Measurements from ENCODE around the gene SLC24A3.

SLC24A3 gene

DNA sequence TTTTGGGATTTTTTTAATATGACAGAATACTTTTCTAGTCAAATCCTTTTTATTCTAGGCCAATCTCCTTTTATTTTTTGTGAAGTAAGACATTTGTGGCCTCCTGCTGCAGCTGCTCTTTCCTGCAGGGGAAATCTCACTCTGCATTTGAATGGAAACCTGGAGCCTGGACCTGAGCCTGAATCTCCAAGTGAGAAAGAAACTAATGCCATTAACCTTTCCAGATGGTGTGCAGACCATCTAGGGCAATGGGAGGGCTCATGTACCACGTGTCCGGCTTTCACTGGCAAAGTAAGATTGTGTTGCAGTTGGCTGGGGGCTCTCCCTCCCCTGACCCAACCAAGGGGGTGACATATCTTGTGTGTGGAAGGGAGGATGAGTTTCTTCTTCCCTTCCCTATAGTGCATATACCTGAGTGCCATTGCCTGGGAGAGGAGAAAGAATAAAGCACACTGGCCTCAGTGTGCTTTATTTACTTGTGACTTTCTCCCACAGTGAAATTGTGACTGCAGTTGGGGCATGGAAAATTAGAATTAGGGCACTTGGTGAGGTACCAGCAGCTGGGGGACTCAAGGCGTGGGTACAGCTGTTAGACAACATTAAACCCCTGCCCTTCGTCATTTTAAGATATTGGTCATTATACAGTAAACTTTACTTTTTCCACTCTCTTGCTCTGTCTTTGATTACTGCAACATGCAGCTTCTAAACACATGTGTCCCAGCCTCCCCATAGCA is 385.8 kb downstream of the SLC24A3 start:
- DNase-seq (ENCODE audit: low read depth), result no peak

DNA sequence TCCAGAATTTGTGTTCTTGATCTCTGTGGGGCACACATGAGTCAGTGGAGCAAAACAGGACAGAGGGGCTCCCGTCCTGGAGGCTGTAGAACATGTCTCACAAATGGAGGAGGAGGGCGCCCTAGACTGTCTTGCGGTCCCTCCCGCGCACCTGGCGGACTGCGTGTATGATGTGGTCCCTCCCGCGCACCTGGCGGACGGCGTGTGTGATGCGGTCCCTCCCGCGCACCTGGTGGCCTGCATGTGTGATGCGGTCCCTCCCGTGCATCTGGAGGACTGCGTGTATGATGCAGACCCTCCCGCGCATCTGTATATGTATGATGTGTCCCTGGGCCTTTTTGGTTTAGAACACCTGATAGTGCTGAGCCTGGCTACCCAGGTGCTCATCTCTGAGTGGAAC is 386.8 kb downstream of the SLC24A3 start:
- no peak for DNase-seq (ENCODE audit: low read depth)

DNA sequence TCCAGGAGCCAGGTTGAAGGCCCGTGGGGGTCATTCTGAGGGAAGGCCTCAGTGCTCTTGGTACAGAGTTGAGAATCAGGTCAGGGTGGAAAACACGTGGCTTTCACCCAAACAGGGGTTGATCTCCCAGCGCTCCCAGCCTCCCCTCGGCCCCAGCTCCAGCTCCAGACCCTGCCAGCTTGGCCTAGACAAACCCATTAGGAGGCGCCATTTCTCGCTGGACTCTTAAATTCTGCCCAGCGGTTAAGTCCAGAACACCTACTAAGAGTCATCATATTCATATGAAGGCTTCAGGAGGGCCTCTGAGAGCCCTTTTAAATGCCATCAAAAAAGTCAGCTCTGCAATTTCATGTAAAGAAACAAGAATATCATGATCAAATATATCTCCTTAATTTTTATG is 387.6 kb downstream of the SLC24A3 start:
- no peak for DNase-seq (ENCODE audit: low read depth)

DNA sequence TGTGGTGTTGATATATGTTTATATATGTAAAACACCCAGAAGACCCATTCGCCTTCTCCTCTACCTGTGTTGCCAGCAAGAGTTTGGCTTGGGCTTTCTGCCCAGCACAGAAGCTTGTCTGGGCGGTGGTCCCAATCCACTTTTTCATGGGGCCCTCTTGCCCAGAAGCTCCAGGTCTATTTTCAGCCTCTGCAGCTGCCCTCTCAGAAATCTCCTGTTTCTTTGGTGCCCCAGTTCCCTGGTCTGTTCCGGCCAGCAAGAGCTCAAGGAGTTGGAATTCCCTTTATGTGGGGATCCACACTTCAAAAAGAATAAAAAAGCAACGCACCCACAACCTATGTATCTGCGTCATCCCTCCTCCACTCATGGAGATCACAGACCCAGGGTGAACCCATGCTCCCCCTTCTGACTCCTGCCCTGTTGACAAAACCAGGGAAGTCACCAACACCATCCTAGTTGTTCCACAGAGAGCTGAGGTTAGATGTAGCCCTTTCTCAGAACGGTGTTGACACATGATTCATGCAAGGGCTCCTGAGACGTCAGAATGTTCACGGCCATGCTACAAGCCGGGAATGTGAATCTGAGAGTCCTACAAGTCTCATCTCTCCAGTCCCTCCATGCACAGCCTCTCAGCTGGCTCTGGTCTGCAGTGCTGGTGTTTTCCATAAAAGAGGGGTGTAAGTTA is 388.8 kb downstream of the SLC24A3 start:
- DNase-seq (ENCODE audit: low read depth), result no peak

DNA sequence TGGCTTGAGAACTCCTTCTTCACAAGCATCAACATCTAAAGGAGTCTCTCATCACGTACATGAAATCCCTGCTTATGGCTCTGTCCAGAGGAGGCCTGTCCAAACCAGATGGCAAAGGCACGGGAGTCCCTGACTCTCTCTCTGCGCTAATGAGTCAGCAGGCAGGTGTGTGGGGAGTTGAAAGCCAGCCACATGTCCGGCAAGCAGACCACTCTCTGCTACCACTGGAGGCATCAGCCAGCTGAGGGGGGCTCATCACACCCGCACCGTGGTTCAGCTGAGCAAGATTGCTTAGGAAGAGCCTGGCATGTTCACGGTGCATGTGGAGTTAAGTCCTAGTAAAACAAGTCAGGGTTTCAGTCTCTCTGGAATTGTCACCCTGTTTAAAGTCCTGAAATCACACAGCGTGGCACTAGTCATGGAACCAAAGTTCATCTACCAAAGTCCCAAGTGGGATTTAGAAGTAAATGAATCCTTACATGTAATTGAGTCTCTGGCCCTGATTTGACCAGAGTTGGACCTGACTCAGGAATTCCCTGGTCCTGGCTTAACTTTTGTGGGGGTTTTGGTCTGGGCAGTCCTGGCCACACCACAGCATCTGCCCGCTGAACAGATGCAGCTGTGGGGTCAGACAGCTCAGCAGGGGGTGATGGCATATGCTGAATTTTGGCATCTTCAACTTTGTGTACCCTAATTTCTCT is 390.4 kb downstream of the SLC24A3 start:
- DNase-seq (ENCODE audit: low read depth), result no peak

DNA sequence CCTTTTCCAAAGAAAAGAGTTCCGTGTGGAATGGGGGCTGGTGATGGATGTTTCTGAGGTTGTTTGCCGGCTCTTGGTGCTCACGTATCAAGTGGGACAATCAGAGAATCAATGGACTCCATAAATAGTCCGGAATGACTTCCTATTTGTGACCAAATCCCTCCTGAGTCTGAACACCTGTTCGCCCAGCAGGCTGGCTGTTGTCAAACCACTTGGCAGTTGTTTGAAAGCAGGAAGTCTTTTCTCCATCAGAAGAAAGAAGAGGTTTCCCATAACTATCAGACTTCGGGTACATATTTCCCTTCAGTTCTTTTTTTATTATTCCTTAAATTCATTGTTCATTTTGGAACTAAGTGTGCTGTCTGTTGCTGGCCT is 390.9 kb downstream of the SLC24A3 start:
- no peak for DNase-seq (ENCODE audit: low read depth)

DNA sequence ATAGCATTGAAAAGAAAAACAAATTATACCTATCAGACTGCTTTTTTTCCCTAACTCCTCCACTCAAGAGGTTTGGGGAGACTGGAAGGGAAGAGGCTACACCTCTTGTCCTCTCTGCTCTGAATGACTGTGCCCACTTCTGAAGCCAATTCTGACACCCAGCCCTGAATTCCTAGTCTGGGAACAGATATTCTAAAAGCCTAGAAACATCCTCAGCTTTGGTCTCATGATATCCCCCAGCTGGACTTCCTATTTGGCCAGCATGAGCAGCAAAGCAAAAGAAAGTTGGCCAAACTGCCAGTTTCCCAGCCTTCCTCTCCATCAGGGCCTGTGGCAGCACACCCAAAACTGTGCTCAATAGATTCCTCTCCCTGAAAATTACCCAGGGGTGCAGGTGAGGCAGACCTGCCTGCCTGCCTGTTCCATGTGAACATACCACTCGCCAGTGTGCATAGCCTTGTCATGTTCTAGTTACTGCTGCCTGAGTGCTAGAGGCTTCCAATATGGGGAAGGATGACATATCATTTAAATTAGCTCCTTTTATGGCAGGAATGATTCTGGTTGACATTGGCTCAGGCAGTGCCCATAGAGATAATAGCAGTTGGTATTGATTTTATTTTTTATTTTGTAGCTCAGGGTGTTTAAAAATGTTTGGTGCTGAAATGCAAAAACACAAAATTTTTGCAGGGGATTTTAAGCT is 393.5 kb downstream of the SLC24A3 start:
- DNase-seq (ENCODE audit: low read depth), result no peak

DNA sequence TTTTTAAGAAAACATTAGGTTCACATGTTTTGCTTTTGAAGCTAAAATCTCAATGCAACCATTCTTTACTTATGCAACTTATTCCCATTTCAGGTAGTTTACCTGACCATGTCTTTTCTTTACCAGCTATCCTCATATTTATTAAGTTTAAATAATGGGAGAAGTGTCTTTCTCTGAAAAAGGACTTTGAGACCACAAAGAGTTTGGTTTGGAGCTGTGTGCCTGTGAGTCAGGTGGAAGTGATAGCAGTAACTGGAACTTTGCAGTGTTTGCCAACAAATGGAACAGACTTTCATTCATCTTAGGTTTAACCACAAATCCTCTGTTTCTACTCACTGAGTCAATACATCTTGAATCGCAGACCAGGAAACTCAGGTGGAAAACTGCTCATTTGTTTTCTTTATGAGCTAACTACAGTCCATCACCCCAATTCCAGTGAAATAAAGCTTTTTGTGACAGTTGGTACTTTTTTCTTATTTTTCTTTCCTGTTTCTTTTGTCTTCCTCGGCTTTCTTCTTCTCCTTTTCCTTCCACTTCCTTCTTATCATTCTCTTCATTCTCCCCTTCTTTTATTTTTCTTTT is 397.3 kb downstream of the SLC24A3 start:
- no peak for DNase-seq (ENCODE audit: low read depth)

DNA sequence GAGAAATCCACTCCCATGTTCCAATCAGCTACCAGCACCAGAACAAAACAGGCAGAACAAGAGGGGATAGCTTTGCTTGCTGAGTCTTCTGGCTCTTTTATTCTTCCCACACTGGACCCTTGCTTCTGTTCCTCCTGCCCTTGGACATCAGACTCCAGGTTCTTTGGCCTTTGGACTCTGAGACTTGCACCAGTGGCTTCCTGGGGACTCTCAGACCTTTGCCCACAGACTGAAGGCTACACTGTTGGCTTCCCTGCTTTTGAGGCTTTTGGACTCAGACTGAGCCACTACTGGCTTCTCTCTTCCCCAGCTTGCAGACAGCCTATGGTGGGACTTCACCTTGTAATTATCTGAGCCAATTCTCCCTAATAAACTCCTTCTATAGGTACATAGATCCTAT is 403.2 kb downstream of the SLC24A3 start:
- DNase-seq (ENCODE audit: low read depth), result no peak

DNA sequence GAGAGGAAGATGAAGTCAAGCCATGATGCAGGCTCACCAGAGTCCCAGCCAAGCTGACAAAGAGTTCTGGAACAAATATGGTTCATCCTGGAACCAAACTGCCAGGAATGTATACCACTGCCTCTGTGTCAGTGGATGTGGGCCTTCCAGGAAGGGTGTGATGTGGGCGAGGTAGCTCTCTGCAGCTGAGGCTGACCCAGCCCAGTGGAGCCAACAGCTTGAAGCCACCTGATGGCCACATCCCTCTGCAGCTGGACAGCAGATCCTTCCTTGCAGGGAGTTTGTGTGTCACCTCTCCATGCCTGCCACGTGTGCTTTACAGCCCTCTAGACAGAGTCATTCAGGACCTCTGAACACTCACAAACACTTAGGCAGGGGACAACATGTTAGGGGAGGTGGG is 403.6 kb downstream of the SLC24A3 start:
- DNase-seq (ENCODE audit: low read depth), result no peak

DNA sequence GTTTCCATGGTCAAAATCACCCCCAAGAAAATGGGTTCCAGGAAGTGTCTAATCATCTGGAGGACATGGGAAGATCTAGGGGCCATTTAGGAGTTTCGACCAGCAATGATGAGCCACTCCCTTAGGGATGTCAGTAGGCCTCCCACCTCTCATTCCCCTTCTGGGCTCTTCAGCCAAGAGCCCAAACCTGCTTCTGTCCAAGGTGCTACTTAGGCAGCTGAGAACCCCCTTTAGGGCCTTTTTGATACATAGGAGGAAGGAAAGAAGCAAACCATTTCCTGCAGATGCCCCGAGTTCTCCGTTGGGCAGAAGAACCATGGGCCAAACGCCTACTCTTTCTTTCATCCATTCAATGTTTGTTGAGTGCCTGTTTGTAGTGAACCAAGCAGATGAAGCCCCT is 404.2 kb downstream of the SLC24A3 start:
- no peak for DNase-seq (ENCODE audit: low read depth)

DNA sequence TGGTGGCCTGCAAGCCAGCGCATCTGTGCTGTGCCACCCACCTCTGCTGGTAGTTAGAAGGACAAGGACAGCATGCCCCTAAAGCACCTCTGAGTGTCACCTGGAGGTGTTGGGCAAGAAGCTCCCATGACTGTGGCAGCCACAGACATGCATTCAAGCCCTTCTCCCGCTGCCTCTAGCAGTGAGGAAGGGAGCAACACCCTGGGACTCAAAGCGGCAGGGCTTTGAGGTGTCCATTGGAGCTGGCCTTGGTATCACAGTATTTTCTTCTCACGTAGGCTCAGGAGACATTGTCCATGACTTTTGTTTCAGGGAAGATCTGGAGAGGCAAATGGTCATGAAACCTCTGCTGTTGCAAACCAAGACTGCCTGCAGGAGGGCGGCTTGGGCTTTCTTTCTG is 404.8 kb downstream of the SLC24A3 start:
- no peak for DNase-seq (ENCODE audit: low read depth)

DNA sequence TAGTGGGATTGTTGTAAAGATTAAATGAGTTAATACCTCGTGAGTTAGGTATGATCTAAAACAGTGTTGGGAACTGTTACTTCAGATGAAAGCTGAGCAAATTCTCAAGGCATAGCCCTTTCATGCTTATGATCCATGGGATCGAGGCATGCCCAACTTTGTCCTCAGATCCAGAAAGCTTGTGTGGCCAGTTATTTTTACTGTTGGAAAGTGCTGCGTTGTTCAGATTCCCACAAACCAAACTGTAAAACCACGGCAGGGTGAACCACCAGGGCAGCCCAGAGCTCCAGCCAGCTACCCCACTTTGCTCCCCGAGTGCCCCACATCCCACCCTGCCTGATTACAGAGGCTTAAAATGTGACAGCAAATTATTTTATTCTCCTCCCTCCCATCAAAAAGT is 406.3 kb downstream of the SLC24A3 start:
- DNase-seq (ENCODE audit: low read depth), result no peak

DNA sequence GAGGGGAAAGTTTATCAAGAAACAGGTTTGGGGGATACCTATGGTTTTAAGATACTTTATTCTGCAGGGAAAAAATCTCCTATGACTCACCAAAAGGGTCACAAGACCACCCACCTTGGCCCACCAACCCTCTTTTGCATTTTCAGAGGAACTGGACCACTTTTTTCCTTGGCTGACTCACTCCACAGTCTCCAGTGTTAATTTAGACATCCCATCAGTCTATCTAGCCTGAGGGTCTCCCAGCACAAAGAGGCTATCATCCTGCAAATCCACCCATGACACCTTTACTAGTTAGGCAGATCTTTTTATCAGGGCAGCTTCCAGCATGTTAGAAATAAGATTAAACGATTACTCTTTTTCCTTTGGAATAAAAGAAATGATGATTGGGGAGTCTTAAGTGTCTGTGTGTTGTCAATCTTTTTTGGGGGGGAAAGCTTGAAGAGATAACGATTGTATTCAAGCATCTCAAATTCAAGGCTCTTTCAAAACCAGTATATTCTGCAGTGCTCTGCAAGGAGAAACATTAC is 407.5 kb downstream of the SLC24A3 start:
- DNase-seq (ENCODE audit: low read depth), result no peak

DNA sequence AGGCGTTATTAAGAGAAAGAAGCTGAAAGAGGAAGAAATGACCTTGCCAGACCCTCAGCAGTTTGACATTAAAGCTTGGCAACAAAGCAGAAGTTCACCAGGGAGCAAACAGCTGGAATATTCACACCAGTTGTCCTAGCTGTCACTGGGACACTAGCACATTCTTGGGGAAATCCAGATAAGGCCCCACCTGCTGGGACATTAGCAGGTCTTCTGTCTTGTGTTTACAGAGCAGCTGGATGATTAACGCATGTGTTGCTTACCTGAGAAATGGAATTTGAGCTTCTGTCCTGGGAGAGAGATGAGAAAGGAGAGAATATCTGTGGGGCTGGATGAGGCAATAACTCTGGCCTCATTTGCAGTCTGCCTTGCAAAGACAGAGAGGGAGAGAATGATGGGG is 408.0 kb downstream of the SLC24A3 start:
- DNase-seq (ENCODE audit: low read depth), result no peak

DNA sequence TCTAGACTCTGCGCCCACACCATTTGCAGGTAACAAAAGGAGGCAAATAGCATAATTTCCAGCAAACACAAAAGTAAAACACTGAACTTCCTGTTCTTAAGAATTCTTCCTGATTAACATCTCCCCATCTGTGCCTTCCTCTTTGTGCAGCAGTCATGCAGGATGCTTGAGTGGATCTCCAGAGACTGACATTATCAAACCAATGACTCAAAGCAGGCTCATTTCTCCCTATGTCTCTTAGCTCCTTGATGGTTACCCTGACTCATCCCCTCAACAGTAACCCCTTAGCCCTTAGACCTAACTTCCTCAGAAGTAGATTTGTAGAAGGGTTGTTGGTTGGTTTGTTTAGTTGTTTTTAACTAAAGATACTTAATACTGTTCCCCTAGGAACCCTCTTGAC is 408.6 kb downstream of the SLC24A3 start:
- peak; percentile 64 for DNase-seq (ENCODE audit: low read depth)

DNA sequence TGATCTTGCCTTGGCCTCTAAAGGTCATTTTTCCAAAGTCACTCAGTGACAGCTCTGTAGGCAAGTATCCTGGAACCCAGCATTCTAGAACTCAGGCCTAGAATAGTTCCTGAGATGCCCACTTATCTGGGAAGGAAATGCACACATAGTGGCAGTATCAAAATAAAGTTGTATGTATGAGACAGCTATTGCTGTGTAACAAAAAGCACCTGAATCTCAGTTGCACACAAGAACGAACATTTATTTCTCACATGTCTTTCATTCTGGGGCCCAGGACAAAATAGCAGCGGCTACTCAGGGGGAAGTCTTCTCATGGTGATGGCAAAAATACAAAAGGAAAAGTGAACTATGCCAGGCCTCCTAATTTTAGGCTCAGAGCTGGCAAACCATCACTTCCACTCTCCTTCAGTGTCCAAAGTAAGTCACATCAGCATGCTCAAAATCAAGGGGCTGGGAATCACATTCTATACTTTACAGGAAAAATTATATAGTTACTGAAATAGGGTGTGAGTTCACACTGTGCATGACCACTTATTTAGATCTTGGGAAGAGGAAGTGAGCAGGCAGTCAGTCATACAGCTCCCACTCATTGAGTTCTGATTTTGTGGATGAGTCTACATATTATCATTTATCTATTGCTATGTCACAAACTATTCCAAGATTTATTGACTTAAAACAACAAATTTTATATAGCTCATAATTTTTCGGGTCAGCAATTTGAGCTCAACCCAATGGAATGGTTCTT is 412.0 kb downstream of the SLC24A3 start:
- no peak for DNase-seq (ENCODE audit: low read depth)

DNA sequence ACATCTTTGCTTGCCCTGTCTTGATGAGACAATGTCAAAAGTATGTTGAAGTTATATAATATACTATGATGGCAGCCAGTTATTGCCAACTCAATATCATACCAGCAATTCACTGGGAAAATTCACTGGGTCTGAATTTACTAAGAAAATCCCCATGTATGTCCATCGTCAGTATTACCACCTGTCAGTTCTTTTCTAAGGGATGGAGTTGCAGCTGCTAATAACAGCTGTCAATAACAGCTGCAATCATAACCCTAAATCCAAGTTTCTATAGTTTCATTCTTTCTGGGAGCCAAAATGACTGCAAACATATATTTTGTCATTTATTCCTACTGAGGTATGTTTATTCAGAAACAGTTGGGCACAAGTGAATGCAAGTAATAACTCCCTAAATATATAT is 413.0 kb downstream of the SLC24A3 start:
- DNase-seq (ENCODE audit: low read depth), result no peak

DNA sequence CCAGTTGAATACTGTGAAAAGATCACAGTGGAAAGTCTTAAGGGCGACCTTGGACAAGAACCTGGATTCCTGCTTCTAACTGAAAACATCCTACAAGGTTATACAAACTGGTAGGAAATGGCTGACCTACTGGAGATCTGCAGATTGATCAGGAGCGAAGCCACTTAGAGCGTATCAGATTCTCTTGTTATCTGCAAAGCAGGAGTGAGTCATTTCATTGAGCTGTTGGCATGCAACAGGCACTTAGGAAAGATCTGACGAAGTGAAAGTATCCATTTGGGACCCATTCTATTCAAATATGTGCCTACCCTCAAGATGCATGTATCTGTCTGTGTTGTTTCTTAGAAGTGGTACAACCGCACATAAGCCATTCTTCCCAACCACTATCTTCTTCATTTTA is 414.5 kb downstream of the SLC24A3 start:
- peak; percentile 17 for DNase-seq (ENCODE audit: low read depth)

DNA sequence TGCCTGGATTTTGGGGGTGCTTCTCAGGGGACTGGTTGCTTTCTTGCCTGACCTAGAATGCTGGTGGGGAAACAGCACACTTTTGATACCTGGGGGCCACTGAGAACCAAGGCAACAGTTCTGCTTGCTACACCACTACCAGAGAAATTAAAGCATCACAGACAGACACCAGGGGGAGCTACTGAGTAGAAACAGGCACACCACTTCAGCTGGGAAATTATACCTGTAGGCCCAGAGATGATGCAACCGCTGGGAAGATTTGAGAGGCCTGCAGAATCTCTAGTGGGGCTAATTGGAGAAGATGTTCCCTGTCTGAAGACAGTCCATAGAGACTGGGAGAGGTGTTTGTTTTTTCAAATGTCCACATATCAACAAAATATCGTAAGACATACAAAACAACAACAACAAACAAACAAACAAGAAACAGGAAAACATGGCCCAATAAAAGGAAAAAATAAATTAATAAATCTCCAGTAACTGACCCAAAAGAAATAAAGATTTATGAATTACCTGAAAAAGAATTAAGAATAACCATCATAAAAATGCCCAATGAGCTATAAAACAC is 416.2 kb downstream of the SLC24A3 start:
- peak; percentile 68 for DNase-seq (ENCODE audit: low read depth)

DNA sequence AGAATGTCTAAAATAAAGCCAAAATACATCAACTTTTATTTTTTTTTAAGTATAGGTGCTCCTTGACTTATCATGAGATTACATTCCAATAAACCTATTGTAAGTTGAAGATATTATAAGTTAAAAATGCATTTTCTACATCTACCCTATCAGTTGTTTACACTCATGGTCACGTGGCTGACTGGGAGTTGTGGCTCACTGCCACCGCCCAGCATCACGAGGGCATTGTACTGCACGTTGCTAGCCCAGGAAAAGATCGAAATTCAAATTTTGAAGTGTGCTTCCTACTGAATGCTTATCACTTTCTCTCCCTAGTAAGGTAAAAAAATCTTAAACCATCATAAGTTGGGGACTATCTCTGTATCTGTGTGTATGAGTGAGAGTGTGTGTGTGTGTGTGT is 419.0 kb downstream of the SLC24A3 start:
- no peak for DNase-seq (ENCODE audit: low read depth)

Measured in ELR (cell line).